Urothelium cell line (cell line): ENCODE data around the gene ACO1.
A peak's percentile ranks its signal among the peaks of the same experiment; 100 is the strongest.

Experiments used
- DNase-seq: peaks from one replicate; pipeline ENCODE4 v3.0.0; 2011; ENCODE audit warnings: low spot score, mixed read lengths
- FAIRE-seq: peaks from 2 replicates; lab custom pipeline; 2011; peaks lifted over from hg19 to GRCh38; lab: Jason Lieb, UNC

The ACO1 gene

GRCh38 chr9:32486839-32487562 is 102.6 kb downstream of the ACO1 start:
- no peak for DNase-seq
- no peak for FAIRE-seq

GRCh38 chr9:32487981-32488380 is 103.5 kb downstream of the ACO1 start:
- DNase-seq (no peak), FAIRE-seq (peak; percentile 27)

GRCh38 chr9:32490601-32491000 is 106.2 kb downstream of the ACO1 start:
- DNase-seq (no peak), FAIRE-seq (no peak)

GRCh38 chr9:32497921-32498320 is 113.5 kb downstream of the ACO1 start:
- DNase-seq: no peak

GRCh38 chr9:32500768-32501167 is 116.3 kb downstream of the ACO1 start:
- FAIRE-seq: no peak
- DNase-seq: peak; percentile 35

More at GRCh38 chr9:32497921-32498320, 113.5 kb downstream of the ACO1 start:
- no peak for FAIRE-seq

GRCh38 chr9:32501868-32502267 is 117.4 kb downstream of the ACO1 start:
- DNase-seq (no peak), FAIRE-seq (no peak)

GRCh38 chr9:32502464-32502863 is 118.0 kb downstream of the ACO1 start:
- peak; percentile 76 for DNase-seq
- FAIRE-seq: peak; percentile 89

- FAIRE-seq: peak; percentile 13
- peak; percentile 7 for DNase-seq
These were observed 118.6 kb downstream of the ACO1 start for GRCh38 chr9:32503008-32503407.
